Osteocyte (in vitro differentiated cells): ENCODE measurements around the gene KLF17. TPM values are rescaled to one million over a fixed set of nuclear protein-coding genes. Genes with fewer than 3 reads are reported as not detected.

Source experiments
- DNase-seq: peaks from one replicate; pipeline ENCODE4 v3.0.0; 2021; ENCODE audit warnings: mixed read lengths; ENCODE audit not compliant: unreplicated experiment; ENCODE audit errors: extremely low spot score
- H3K27ac Mint-ChIP-seq: one replicate; pipeline ENCODE4 v1.8.0; 2021; ENCODE audit warnings: mild to moderate bottlenecking, mixed read lengths; ENCODE audit not compliant: unreplicated experiment
- H3K27me3 Mint-ChIP-seq: one replicate; pipeline ENCODE4 v1.8.0; 2021; ENCODE audit warnings: mixed read lengths; ENCODE audit not compliant: unreplicated experiment
- H3K36me3 Mint-ChIP-seq: one replicate; pipeline ENCODE4 v1.8.0; 2021; ENCODE audit warnings: mixed read lengths; ENCODE audit not compliant: unreplicated experiment
- H3K4me1 Mint-ChIP-seq: one replicate; pipeline ENCODE4 v1.8.0; 2021; ENCODE audit warnings: mixed read lengths; ENCODE audit not compliant: unreplicated experiment
- H3K4me3 Mint-ChIP-seq: one replicate; pipeline ENCODE4 v1.8.0; 2021; ENCODE audit warnings: mild to moderate bottlenecking, moderate library complexity, mixed read lengths; ENCODE audit not compliant: unreplicated experiment
- H3K9me3 Mint-ChIP-seq: one replicate; pipeline ENCODE4 v1.8.0; 2021; ENCODE audit warnings: mixed read lengths; ENCODE audit not compliant: unreplicated experiment
- CTCF ChIP-seq: fragments of 200-600 bp; sonication (generic); IDR thresholded peaks from 2 replicates; pipeline ENCODE4 v1.5.0; 2021; ENCODE audit warnings: antibody characterized with exemption, mild to moderate bottlenecking, moderate library complexity
- total RNA-seq: library from RNA; stranded (reverse); gene quantifications from 2 replicates; pipeline ENCODE4 v1.2.1, GENCODE V29; 2021

Gene KLF17
- total RNA-seq, 1 donor from 2014 or later: not detected

- Mint-ChIP-seq H3K4me1 (no peaks in the 10 kb centered on the region), H3K4me3 (no peak overlapping the region), H3K36me3 (no peaks in the 10 kb centered on the region), H3K9me3 (no peaks in the 10 kb centered on the region), H3K27ac (no peak overlapping the region), H3K27me3 (peaks cover 19% of the 10 kb centered on the region)
- no peak for DNase-seq
- no peak for TF ChIP-seq CTCF
These were observed 33.5 kb upstream of the KLF17 start for GRCh38 chr1:44084998-44085675.

- no peaks in the 10 kb centered on the region for H3K36me3 Mint-ChIP-seq
- TF ChIP-seq CTCF: no peak
- H3K4me3 Mint-ChIP-seq: no peak overlapping the region
- no peaks in the 10 kb centered on the region for H3K9me3 Mint-ChIP-seq
- no peak for DNase-seq
- H3K27me3 Mint-ChIP-seq: peaks cover 24% of the 10 kb centered on the region
- H3K27ac Mint-ChIP-seq: no peak overlapping the region
- H3K4me1 Mint-ChIP-seq: no peaks in the 10 kb centered on the region
These were observed 31.7 kb upstream of the KLF17 start for GRCh38 chr1:44086692-44087474.

GRCh38 chr1:44089371-44090048 lies 29.1 kb upstream of the KLF17 start:
- Mint-ChIP-seq H3K36me3 (no peaks in the 10 kb centered on the region), H3K27me3 (peaks cover 31% of the 10 kb centered on the region), H3K27ac (no peak overlapping the region), H3K4me3 (no peak overlapping the region), H3K9me3 (peaks cover 4% of the 10 kb centered on the region), H3K4me1 (no peaks in the 10 kb centered on the region)
- no peak for TF ChIP-seq CTCF
- no peak for DNase-seq

- Mint-ChIP-seq H3K4me1 (no peaks in the 10 kb centered on the region), H3K27me3 (peaks cover 31% of the 10 kb centered on the region), H3K9me3 (peaks cover 5% of the 10 kb centered on the region), H3K27ac (no peak overlapping the region), H3K4me3 (no peak overlapping the region), H3K36me3 (no peaks in the 10 kb centered on the region)
- no peak for TF ChIP-seq CTCF
- DNase-seq: no peak
These were observed 28.0 kb upstream of the KLF17 start for GRCh38 chr1:44090429-44091252.
